GM12878 (cell line): ENCODE measurements around the gene AGBL1.

Experiments used
- CBX3 ChIP-seq: fragments of 200-600 bp; sonication (generic); IDR thresholded peaks from 2 replicates; pipeline ENCODE4 v1.6.1; 2016; ENCODE audit warnings: low read depth, borderline replicate concordance
- CREM ChIP-seq: IDR thresholded peaks from 2 replicates; pipeline ENCODE4 v1.6.1; 2014; ENCODE audit warnings: antibody characterized with exemption, low read depth
- JUND ChIP-seq: IDR thresholded peaks from 2 replicates; pipeline ENCODE4 v1.6.1; 2012; ENCODE audit warnings: low read depth, mild to moderate bottlenecking, low read length, improper control_type of control experiment, moderate library complexity
- NFYB ChIP-seq: IDR thresholded peaks from 2 replicates; pipeline ENCODE4 v1.6.1; 2011; ENCODE audit warnings: low read depth, mild to moderate bottlenecking, low read length, improper control_type of control experiment, moderate library complexity; ENCODE audit not compliant: insufficient read depth
- POLR2A ChIP-seq: IDR thresholded peaks from 2 replicates; pipeline ENCODE4 v1.6.1; 2011; ENCODE audit warnings: low read depth, mild to moderate bottlenecking, low read length
- POLR2AphosphoS5 ChIP-seq: IDR thresholded peaks from 2 replicates; pipeline ENCODE4 v1.6.1; 2011; ENCODE audit warnings: mild to moderate bottlenecking, low read length, inconsistent platforms
- RAD21 ChIP-seq: IDR thresholded peaks from 2 replicates; pipeline ENCODE4 v1.6.1; 2011; ENCODE audit warnings: mild to moderate bottlenecking, low read depth, low read length, moderate library complexity; ENCODE audit not compliant: insufficient read depth
- SMC3 ChIP-seq: IDR thresholded peaks from 2 replicates; pipeline ENCODE4 v1.6.1; 2011; ENCODE audit warnings: low read length, improper control_type of control experiment, borderline replicate concordance
- YY1 ChIP-seq: IDR thresholded peaks from 2 replicates; pipeline ENCODE4 v1.6.1; 2011; ENCODE audit warnings: low read depth, mild to moderate bottlenecking, low read length
- TF ChIP-seq, protein P1 (sequence below), 3 experiments: IDR thresholded peaks in 2 of 3; conservative IDR thresholded peaks in 1 of 3; 2 replicates each; pipeline ENCODE4 v1.5.1; 2011; ENCODE audit warnings: low read depth in 3 of 3, low read length in 3 of 3, mild to moderate bottlenecking in 3 of 3, control low read depth in 2 of 3, moderate library complexity in 2 of 3, inconsistent platforms in 1 of 3, mixed read lengths in 1 of 3; ENCODE audit not compliant: control insufficient read depth in 2 of 3, insufficient read depth in 1 of 3; ENCODE audit errors: extremely low read depth in 1 of 3

DNA sequence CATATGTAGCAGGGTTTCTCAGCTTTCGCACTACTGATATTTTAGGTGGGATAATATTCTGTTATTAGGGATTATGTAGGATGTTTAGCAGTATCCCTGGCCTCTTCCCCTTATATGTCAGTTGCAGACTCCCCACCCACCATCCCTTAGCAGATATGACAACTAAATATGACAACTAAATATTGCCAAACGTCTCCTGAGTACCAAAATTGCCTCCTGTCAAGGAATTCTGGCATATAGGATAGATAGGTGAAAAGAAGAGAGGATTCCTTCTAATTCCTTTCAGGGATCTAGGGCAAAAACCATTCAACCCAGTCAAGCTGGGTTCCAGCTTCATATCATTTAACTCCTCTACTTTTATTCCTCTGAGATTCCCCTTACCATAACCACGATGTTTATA is 759.8 kb downstream of the AGBL1 start:
- TF ChIP-seq, protein P1, sequence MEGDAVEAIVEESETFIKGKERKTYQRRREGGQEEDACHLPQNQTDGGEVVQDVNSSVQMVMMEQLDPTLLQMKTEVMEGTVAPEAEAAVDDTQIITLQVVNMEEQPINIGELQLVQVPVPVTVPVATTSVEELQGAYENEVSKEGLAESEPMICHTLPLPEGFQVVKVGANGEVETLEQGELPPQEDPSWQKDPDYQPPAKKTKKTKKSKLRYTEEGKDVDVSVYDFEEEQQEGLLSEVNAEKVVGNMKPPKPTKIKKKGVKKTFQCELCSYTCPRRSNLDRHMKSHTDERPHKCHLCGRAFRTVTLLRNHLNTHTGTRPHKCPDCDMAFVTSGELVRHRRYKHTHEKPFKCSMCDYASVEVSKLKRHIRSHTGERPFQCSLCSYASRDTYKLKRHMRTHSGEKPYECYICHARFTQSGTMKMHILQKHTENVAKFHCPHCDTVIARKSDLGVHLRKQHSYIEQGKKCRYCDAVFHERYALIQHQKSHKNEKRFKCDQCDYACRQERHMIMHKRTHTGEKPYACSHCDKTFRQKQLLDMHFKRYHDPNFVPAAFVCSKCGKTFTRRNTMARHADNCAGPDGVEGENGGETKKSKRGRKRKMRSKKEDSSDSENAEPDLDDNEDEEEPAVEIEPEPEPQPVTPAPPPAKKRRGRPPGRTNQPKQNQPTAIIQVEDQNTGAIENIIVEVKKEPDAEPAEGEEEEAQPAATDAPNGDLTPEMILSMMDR (IDR thresholded peaks at IDR 0.05 in 2 of 3, conservative IDR thresholded peaks at IDR 0.05 in 1 of 3; ENCODE audit: control insufficient read depth in 2 of 3, extremely low read depth in 1 of 3, insufficient read depth in 1 of 3, low read depth in 3 of 3, low read length in 3 of 3), result no peak
- TF ChIP-seq POLR2A, result no peak
- no peak for TF ChIP-seq RAD21
- TF ChIP-seq POLR2AphosphoS5, result no peak
- TF ChIP-seq SMC3, result no peak
- no peak for TF ChIP-seq JUND
- no peak for TF ChIP-seq CBX3
- TF ChIP-seq CREM, result no peak
- TF ChIP-seq YY1, result no peak
- no peak for TF ChIP-seq NFYB
